ENCODE data around the gene EIF2S2.

EIF2S2 gene

DNA sequence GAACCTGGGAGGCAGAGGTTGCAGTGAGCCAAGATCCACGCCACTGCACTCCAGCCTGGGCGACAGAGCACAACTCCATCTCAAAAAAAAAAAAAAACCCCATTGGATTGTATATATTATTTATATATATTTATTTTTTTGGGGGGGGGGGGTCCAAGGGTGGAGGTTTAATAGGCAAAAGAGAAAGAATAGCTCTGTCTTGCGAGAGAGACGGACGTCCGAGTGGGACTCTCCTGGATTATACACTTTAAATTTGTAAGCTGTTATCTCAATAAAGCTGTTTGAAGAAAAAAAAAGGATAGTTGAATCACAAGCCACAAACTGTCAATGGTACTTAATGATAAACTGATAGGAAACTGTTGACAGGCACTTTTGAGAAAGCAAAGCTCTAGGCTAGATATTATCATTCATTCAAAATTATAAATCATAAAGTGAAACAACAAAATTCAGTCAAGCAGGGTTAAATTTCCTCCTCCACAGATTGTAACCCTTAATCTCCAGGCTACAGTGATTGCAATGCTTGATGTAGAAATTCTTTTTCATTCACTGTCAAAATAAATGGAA lies 20.3 kb downstream of the EIF2S2 start:
- FAIRE-seq (no peak), DNase-seq (ENCODE audit: insufficient read length, low spot score) (no peak)

DNA sequence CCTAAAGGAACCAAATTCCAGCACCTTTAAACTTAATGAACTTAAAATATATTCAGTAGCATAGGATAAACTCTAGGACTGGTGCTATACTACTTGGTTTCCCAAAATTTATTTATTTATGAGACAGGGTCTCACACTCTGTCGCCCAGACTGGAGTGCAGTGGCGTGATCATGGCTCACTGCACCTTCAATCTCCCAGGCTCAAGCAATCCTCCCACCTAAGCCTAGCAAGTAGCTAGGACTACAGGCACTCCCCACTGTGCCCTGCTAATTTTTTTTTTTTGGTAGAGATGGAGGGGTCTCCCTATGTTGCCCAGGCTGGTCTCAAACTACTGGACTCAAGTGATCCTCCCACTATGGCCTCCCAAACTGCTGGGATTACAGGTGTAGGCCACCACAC lies 21.4 kb downstream of the EIF2S2 start:
- no peak for FAIRE-seq

DNA sequence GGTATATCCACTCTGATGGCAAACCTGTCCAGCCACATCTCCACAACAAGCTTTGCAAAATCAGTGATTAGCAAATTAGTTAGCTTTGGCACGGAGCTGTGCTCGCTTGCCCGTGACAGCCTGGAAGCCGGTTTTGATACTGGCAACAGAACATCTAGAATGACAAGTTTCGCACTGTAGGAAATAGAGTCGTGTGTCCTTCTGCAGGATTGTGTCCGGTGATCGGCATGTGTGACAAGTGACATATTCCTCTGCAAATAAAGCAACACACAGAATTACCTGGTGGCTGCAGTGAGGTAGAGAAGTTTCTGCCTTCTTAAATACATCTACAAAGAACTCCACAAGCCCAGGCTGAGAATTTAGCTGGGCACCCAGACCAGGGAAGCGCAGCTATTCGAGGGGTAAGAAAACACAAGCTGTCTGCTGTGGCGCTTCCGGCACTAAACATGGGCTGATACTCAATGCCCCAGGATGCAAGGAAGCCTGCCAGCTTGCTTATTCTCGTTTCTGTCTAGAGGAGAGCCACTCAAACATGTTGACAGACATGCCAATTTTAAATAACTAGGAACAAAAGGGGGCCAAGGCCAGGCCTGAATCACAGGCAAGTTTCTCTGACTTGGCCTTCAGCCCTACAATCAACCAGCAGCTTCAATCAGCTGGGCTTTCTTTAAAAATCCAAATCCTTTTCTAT lies 22.2 kb downstream of the EIF2S2 start:
- DNase-seq (ENCODE audit: insufficient read length, low spot score) (no peak), FAIRE-seq (no peak)

More for the DNA sequence above, 21.4 kb downstream of the EIF2S2 start:
- no peak for DNase-seq (ENCODE audit: insufficient read length, low spot score)

DNA sequence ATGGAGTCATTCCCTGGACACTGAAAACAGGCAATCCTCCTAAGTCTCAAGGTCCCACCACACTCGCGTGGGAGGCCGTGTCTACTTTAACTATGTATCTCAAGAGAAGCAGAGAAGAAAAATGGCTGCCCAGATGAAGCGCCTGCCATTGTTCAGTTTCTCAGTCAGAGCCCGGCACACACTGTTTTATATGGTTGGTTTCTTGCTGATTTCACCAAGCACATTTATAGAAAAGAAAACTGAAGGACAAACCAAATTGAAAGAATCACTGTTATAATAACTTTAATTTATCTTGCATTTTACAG lies 22.9 kb downstream of the EIF2S2 start:
- FAIRE-seq, result no peak

DNA sequence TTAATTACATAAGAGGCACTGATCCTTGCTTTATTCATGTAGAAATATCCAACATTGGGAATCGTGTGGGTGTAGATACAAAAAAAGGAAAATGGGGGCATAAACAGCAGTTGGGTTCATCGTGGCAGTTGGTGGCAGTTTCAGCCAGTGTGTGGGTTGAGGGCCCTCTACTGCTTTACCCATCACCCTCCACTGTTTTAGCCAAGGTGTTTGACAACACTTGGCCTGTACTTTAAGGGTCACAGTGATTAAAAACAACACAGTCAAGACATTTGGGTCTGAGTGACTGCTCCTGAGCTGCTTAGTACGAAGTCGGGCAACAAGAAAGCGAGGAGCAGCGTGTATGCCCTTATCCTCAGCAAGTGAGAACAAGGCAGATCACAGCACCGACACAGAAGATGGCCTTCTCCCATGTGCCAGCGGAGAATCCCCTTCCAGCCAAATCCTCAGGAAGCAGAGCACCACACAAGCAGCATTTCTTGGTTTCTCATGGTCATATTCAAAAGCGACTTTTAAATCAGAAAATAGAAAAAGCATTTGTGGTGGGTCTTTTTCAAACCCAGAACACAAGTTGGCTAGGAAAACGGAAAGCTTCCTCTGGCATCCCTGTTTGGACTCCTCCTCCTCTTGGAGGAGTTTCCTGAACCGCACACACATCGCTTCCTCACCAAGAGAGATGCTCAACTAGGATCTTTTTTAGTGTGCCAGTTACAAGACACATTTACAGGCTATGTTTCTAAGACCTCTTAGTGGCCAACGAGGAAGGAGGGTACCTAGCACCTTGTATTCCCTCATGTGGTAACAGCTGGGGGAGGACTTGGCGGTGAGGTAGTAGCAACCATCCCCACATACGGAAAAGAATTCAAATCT lies 23.5 kb downstream of the EIF2S2 start:
- DNase-seq (ENCODE audit: insufficient read length, low spot score) (no peak), FAIRE-seq (no peak)

More for the DNA sequence above, 22.9 kb downstream of the EIF2S2 start:
- no peak for DNase-seq (ENCODE audit: insufficient read length, low spot score)

DNA sequence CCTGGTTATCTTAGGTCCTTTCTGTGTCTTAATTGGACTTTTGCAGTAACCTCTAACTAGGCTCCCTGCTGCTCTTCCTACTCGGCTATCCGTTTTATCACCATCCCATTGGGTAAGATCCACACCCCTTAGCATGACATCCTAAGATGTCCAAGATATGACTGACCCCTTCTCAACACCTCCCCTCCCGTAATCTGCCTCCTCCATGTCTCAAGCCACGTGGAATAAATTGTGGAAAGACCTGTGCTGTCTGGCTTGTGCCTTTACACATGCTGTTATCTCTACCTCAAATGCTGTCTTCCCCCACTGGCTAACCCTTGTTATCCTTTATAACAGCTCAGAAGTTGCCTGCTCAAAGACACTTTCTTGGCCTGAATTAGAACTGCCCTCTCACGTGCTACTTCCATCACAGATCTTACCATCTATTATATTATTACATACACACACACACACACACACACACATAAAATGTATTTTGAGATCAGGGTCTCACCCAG lies 26.5 kb downstream of the EIF2S2 start:
- FAIRE-seq, result no peak
- DNase-seq (ENCODE audit: insufficient read length, low spot score), result no peak

DNA sequence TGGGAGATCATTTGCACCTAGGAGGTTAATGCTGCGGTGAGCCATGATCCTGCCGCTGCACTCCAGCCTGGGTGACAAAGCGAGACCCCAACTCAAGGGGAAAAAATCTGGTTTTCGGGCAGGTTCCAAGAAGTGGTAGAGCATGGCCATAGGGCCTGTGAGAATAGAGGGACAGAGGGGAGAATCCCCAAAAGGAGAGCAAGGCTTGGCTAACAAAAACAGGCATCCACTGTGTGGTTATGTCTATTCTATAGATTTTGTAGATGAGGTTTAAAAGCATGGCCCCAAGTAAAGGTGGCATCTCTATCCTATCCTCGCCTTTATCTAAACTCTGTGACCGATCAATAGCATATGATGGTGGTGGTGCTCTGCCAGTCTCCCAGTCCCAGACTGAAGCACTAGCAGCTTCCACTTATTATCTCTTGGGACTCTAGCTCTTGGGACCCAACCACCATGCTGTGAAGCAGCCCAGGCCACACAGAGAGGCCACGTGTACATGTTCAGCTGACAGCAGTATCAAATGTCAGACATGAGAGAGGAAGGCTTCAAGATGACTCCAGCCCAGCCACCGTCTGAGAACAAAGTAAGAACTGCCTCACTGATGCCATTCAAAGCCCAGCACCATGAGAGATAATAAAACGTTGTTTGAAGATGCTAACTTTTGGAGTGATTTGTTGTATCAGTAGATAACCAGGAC lies 27.7 kb downstream of the EIF2S2 start:
- FAIRE-seq, result no peak
- DNase-seq (ENCODE audit: insufficient read length, low spot score), result no peak

DNA sequence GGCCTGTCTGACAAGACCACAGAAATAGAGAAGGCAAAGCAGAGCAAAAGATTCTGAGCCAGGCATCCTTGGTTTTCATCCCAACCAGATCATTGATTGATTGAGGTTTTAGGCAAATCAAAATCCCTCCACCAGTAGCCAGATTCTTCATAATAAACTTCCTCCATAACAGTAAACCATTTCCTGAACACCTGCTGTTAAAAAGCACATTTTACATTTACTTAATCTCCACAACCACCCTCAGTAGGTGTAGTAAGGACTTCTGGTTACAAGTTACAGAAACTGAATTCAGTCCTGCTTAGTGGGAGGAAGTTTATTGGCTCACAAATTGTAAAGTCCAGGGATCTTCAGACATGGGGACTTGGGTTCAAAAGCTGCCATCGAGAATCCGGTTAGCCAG lies 28.3 kb downstream of the EIF2S2 start:
- no peak for DNase-seq (ENCODE audit: insufficient read length, low spot score)
- FAIRE-seq, result no peak

DNA sequence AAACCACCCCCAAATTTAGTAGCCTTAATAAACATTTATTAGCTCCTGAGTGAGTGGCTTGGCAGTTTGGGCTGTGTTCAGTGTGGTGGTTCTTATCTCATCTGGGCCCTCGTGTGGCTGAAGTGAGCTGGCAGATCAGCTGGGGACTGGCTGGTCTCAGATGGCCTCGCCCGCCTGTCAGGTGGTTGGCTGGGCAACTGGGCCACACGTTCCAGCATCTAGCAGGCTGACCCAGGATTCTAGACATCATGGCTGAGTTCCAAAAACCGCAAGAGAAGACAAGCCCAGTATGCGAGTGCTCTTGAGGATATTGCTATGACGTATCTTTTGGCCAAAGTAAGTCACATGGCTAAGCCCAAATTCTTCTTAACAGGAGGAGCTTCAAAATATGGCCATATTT lies 28.9 kb downstream of the EIF2S2 start:
- DNase-seq (ENCODE audit: insufficient read length, low spot score) (no peak), FAIRE-seq (no peak)

DNA sequence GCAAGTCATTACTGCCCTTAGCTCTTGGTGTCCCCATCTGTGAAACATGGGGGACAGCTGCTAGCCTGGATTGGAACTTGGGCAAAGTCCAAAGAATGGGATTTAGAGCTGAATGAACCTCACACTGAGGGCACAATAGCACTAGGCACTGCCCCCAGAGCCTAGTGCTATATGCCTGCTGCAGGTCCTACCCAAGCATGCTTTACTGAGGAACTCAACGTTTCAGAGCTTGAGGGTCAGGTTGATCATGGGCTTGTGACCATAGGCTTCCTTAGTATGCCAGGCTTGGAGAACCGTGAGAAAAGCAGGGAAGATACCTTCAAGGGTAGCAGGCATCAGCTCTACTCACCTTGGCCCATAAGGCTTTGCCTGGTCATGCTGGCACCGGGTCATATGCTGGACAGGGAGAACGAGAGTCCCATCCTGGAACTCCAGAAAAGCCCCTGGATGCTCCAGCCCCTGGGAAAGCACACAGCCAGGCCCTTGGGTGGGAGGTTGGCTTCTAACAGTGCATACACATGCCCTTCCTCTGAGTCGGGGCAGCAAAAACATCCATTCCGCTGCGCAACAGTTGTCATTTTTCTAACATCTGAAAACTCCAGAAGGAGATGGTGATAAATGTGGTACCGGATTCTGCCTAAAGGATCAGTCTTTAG lies 29.7 kb downstream of the EIF2S2 start:
- no peak for DNase-seq (ENCODE audit: insufficient read length, low spot score)
- FAIRE-seq, result no peak

DNA sequence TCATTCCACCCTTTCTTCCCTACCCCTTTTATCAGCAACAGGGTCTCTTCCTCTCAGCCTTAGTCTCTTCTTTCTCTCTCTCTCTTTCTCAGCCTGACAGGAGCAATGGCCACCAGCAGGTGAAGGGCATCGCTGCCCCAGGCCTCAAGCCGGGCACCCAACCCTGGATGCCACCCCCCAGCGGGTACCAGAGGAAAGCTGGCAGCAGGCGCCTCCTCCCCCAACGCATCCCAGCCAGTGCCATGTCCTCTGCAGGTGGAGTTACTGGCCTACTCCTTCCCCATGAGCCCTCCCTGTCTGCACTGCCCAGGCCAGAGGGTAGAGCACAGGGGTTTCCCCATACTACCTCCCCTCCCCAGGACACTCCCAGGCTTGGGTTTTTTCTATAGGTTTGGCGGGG lies 32.2 kb downstream of the EIF2S2 start:
- FAIRE-seq (no peak), DNase-seq (ENCODE audit: insufficient read length, low spot score) (no peak)

DNA sequence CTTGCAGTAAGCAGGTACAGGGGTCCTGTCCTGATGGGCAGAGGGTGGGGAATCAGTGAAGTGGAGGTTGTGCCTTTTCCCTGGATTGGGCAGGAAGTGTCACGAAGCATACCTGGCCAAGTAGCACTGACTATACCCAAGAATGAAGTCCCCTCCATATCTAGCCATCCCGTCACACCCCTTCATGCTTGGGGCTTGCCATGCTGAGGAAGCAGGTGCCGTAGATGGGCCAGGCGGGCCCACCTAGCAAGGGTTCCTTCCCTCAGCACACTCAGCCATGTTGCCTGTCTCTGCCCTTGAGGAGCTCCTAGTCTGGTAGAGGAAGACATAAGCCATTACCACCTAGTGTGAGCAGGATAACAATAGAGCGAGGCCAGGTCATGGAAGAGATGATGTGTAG lies 33.5 kb downstream of the EIF2S2 start:
- FAIRE-seq, result no peak
- DNase-seq (ENCODE audit: insufficient read length, low spot score), result no peak

DNA sequence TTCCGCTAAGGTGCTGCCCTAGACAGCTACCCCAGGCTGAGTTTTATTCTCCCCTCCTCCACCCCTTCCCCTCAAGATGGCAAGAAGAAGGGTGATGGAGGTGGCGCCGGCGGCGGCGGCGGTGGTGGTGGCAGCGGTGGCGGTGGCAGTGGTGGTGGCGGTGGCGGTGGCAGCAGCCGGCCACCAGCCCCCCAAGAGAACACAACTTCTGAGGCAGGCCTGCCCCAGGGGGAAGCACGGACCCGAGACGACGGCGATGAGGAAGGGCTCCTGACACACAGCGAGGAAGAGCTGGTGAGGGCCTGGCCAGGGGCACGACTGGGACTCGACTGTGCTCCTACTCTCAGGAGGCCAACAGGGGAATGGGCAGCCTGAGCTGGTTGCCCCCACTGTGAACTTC lies 35.1 kb downstream of the EIF2S2 start:
- DNase-seq (ENCODE audit: insufficient read length, low spot score) (no peak), FAIRE-seq (no peak)

DNA sequence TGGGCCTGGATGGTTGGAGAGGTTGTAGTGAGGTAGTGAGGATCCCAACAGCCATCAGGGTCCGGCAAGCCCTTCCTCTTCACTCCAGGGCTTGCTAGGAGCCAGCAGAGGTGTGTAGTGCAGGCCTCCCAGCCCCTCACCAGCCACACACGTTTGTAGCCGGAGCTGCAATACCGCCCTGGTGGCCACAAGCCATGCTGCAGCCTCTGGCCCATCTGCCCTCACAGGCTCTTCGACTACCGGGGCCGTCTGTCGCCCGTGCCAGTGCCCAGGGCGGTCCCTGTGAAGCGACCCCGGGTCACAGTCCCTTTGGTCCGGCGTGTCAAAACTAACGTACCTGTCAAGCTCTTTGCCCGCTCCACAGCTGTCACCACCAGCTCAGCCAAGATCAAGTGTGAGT lies 36.4 kb downstream of the EIF2S2 start:
- FAIRE-seq (no peak), DNase-seq (ENCODE audit: insufficient read length, low spot score) (no peak)

DNA sequence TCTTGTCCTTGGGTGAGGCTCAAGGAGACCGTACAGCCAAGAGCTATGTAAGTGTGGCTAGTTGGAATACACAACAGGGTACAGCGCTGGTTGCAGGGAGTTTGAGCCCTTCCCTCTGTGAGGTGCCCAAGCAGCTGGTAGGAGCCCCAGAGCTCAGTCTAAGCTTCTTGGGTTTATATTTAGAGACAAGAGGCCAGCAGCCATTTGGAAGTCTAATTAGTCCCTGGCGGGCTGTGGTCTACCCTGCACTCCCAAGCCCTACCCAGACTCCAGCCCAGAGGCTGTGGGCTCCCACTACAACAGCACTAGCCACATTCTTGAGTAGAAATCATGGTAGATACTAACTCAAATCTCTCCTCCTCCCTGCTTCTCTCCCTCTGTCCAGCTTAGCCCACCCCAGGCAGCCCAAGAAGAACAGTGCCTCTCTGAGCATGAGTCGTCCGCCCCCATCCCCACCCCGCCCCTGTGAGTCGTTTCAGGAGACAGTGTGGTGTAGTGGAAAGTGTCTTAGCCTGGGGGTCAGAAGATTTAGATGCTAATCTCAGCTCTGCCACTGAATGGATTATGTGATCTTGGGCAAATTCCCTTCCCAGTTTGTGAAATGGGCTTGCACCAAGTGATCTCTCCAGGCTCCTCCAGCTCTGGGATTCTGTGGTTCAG lies 37.8 kb downstream of the EIF2S2 start:
- DNase-seq (ENCODE audit: insufficient read length, low spot score) (no peak), FAIRE-seq (no peak)

DNA sequence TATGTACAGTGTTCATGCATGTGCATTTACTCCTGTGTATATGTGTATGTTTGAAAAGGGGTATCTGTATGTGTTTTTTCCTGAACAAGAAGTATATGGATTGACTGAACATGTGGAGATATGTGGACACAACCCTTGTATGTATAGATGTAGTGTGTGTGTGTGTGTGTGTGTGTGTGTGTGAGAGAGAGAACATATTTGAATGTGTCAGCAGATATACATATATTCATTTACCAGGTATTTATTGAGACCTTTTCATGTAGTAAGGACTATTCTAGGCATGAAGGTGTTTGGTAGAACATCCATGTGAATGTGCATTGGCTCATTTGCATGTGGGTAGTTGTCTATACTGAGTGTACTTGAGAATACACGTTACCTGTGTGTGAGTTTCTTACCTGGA lies 39.3 kb downstream of the EIF2S2 start:
- no peak for FAIRE-seq

DNA sequence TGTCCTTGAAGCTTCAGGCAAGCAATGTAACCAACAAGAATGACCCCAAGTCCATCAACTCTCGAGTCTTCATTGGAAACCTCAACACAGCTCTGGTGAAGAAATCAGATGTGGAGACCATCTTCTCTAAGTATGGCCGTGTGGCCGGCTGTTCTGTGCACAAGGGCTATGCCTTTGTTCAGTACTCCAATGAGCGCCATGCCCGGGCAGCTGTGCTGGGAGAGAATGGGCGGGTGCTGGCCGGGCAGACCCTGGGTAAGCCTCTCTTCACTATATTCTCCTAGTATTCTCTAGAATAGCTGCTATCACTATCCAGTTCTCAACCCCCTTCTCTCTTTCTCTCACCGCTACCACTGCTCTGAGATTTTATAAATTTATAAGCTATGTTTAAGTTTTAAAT lies 40.0 kb downstream of the EIF2S2 start:
- DNase-seq (ENCODE audit: insufficient read length, low spot score), result no peak
- FAIRE-seq, result no peak

More for the DNA sequence above, 39.3 kb downstream of the EIF2S2 start:
- no peak for DNase-seq (ENCODE audit: insufficient read length, low spot score)

DNA sequence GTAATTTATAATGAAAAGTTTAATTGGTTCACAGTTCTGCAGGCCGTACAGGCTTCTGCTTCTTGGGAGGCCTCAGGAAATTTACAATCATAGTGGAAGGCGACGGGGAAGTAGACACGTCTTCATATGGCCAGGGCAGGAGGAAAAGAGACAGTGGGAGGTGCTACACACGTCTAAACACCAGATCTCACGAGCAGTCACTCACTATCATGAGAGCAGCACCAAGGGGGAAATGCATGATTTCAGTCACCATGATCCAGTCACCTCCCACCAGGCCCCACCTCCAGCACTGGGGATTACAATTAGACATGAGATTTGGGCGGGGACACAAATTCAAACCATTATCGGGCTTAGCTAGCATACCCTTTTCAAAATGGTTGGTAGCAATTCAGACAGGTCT lies 41.2 kb downstream of the EIF2S2 start:
- no peak for DNase-seq (ENCODE audit: insufficient read length, low spot score)
- FAIRE-seq, result no peak

DNA sequence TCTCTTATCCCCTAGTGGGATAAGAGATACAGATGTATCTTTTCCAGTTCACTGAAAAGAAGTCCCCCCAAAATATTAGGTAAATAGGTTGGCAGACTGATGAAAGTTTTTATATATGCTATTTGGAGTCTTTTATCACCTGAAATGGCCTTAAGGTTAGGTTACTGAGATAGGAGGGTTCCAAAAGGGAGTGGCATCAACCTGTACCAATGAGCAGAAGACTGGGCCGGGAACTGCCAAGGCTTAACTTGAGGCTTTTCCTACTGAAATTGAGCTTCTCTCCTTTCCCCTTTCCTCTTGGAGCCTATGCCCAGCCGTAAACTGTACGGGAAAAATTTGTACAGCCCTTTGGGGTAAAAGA lies 42.0 kb downstream of the EIF2S2 start:
- DNase-seq (ENCODE audit: insufficient read length, low spot score) (no peak), FAIRE-seq (no peak)

DNA sequence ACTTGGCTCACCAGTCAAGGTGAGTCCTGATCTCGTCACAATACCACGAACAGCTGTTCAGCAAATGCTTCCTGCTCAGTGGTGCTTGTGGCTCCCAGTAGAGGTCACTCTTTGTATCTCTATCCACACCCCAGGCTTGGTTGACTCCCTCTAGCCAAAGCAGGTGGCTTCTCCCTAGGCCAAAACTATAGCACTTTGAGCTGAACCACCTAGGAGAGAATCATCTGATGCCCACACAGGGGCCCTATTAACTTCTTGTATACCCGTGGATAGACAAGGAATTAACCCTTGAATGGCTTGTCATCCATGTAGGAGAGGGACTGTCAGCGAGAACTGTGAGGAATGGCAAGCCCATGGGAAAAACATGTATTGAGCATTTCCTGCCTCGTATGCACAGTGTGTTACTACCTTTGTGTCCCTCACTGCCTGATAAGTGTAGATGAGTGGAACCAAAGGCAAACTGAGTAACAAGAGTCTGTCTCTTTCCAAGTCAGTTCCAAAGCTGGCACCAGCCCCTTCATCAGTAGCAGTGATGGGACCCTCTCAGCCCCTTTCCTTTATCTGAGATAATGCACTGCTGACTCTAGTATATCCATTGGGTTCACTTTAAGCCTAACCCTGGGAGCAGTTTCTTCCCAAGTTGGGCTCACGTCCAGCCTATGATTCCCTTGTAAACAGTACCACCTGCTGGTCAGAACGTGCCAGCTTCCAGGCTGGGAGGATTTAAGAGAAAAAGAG lies 42.5 kb downstream of the EIF2S2 start:
- FAIRE-seq (peak; percentile 90), DNase-seq (ENCODE audit: insufficient read length, low spot score) (peak; percentile 54)

All from GM19239 (cell line).